Right lobe of liver (tissue), 4 donors: Measurements from ENCODE around the gene FAM78B.

ENCODE experiments used
- POLR2A ChIP-seq: fragments of 450-650 bp; IDR thresholded peaks from one replicate; pipeline ENCODE4 v1.6.1; 2017; ENCODE audit warnings: antibody characterized with exemption, mild to moderate bottlenecking
- TF ChIP-seq, protein P1 (sequence below), 4 donors: fragments of 200-600 bp in 3 of 4; fragments of 450-650 bp in 1 of 4; IDR thresholded peaks; one replicate each; pipeline versions ENCODE4 v1.5.1 to v1.8.0; 2016 to 2022; ENCODE audit warnings: antibody characterized with exemption in 4 of 4, mild to moderate bottlenecking in 2 of 4
- donor health status: DM: no; HTN: no; CAD: no.
- donor health status: DM: no; HTN: no; CAD: no.
- donor health status: DM: no; HTN: yes; CAD: no.

DNA sequence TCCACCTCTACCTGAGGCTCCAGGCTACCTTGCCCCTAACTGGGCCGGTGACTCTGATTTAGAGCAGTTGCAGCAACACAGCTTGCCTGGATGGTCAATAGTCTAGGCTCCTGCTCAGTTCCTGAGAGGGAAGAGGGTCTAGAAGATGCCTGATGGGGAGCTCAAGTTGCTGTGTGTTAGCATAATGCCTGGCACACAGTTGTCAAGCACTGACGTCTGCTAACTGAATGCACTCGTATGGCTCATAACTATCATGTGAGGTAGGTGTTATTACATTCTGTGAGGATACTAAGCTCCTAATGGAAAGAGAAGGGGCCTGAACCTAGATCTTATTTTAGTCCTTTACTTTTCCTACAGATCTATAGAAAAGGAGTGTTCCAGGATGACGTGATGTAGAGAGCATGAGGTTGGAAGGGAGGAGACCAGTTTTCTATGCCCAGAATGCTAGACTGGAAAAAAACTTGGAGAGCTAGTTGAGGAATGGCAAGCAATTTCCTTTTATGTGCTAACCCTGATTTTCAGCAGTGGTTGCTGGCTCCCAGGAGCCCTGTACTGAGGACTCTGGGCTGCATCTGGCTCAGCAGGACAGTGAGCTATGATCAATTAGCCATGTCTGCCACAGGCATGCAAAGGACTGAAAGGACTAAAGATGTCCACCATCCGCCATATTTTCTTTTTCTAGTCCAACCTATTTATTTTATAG lies 30.0 kb downstream of the FAM78B start:
- TF ChIP-seq, protein P1, sequence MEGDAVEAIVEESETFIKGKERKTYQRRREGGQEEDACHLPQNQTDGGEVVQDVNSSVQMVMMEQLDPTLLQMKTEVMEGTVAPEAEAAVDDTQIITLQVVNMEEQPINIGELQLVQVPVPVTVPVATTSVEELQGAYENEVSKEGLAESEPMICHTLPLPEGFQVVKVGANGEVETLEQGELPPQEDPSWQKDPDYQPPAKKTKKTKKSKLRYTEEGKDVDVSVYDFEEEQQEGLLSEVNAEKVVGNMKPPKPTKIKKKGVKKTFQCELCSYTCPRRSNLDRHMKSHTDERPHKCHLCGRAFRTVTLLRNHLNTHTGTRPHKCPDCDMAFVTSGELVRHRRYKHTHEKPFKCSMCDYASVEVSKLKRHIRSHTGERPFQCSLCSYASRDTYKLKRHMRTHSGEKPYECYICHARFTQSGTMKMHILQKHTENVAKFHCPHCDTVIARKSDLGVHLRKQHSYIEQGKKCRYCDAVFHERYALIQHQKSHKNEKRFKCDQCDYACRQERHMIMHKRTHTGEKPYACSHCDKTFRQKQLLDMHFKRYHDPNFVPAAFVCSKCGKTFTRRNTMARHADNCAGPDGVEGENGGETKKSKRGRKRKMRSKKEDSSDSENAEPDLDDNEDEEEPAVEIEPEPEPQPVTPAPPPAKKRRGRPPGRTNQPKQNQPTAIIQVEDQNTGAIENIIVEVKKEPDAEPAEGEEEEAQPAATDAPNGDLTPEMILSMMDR (IDR thresholded peaks at IDR 0.05) = no peak
- no peak for TF ChIP-seq POLR2A
